ENCODE data around the gene TBC1D3. TPM values are rescaled to one million over a fixed set of nuclear protein-coding genes. Genes with fewer than 3 reads are reported as not detected.

The TBC1D3 gene
- total RNA-seq (2022; extraction: Qiagen RNA extraction; ENCODE audit: low read depth): not detected in 5 replicates

DNA sequence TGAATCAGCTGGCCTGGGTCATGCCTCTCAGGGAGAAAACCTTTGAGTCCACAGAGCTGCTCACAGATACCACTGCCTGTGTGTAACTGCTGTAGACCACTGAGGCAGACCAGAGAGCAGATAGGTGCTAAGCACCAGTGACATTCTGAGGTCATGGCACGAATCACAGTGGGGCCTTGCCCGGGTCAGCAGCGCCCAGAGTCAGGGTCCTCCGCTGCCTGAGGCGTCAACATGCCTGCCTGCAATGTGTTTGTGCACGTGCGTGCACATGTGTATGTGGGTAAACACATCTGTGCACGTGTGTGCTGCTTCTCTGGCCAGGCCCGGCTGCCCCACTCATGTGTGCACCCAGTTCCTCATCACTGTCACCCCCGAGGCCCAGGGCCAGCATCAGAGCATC is at the start of gene TBC1D3:
TSS of gene TBC1D3 (minus strand) at position 101 of the 400 bp plus-strand sequence. CDS start 1,526 bp downstream, outside the sequence.

Other genes with a start within 250 kb of the TBC1D3 start
- gene TBC1D3L, start 203.5 kb downstream of the TBC1D3 start, total RNA-seq (2022; extraction: Qiagen RNA extraction; ENCODE audit: low read depth): 7.8 to 12.8 TPM (median 11.8 TPM) in 5 replicates
- 0.06 to 0.08 TPM in 2 of 5 replicates, not detected in the others for gene TBC1D3D, start 188.6 kb downstream of the TBC1D3 start, total RNA-seq (2022; extraction: Qiagen RNA extraction; ENCODE audit: low read depth)
- gene TBC1D3C, start 123.9 kb downstream of the TBC1D3 start, total RNA-seq (2022; extraction: Qiagen RNA extraction; ENCODE audit: low read depth): 0.06 TPM in 1 of 5 replicates, not detected in the others
- gene TBC1D3E, start 64.6 kb downstream of the TBC1D3 start, total RNA-seq (2022; extraction: Qiagen RNA extraction; ENCODE audit: low read depth): not detected in 5 replicates
- gene MRPL45, start 104.6 kb upstream of the TBC1D3 start, total RNA-seq (2022; extraction: Qiagen RNA extraction; ENCODE audit: low read depth): 59.8 to 67.1 TPM (median 65.7 TPM) in 5 replicates
- gene GPR179, start 151.4 kb upstream of the TBC1D3 start, total RNA-seq (2022; extraction: Qiagen RNA extraction; ENCODE audit: low read depth): 0.02 to 0.07 TPM (median 0.05 TPM) in 5 replicates
- 13.9 to 18.2 TPM (median 17.2 TPM) in 5 replicates for gene SOCS7, start 159.3 kb upstream of the TBC1D3 start, total RNA-seq (2022; extraction: Qiagen RNA extraction; ENCODE audit: low read depth)
- gene ARHGAP23, start 235.9 kb upstream of the TBC1D3 start, total RNA-seq (2022; extraction: Qiagen RNA extraction; ENCODE audit: low read depth): 41.6 to 50.0 TPM (median 47.2 TPM) in 5 replicates

All from A549 treated with DMSO at 1 μM for 4 hours (cell line).